HG03064 (cell line): ENCODE data around the gene TPSG1.
"Not testable (repeated sequence)": the region's sequence is repeated elsewhere in the genome, so short reads cannot be mapped to it uniquely, and the experiment has no call there.

Experiments used
- ATAC-seq: cut with Tn5 transposase; IDR thresholded peaks from one replicate; pipeline ENCODE4 v1.9.1; 2021; ENCODE audit warnings: low read depth; ENCODE audit not compliant: unreplicated experiment

TPSG1 gene

DNA sequence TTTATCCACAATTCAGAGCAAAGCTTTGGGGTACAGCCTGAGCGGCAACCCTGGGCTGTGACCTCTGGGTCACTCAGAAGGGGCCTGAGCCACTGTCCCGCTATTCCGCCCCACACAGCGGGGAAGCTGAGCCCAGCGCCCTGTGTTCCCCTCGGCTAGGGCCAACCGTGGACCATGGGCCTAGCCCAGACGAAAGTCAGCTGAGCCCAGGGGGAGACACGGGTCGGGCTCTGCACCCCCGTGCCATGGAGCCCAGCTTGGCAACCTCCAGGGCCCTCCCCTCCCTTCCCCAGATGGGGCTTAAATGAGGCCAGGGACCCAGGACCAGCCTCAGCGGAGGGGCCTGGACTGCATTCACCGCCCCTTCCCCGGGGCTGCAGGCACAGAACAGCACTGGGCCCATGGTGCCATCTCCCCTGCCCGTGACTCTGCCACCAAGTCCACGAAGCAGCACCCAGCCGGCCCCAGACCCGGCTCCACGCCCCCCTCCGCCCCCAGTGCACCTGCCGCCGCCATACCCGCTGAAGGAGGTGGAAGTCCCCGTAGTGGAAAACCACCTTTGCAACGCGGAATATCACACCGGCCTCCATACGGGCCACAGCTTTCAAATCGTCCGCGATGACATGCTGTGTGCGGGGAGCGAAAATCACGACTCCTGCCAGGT lies 32.6 kb upstream of the TPSG1 start:
- no peak for ATAC-seq

DNA sequence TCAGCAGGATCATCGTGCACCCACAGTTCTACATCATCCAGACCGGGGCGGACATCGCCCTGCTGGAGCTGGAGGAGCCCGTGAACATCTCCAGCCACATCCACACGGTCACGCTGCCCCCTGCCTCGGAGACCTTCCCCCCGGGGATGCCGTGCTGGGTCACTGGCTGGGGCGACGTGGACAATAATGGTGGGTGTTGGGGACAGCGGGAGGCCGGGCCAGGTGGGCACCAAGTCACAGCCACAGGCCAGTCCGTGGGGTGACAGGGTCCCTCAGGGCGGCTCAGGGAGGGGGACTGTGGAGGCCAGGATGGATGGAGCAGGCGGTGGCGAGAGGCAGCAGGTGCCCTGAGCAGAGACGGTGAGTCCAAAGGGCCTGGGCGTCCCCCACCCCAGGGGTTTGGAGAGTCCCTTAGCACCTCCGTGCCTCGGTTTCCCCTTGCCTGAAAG lies 31.8 kb upstream of the TPSG1 start:
- ATAC-seq = no peak

GRCh38 chr16:1256296-1256873 lies 31.3 kb upstream of the TPSG1 start:
- not testable (repeated sequence) for ATAC-seq

- ATAC-seq = not testable (repeated sequence)
Observed at GRCh38 chr16:1255276-1256122, 30.4 kb upstream of the TPSG1 start, which contains the start of gene TPSD1. TSS of gene TPSD1 (plus strand) at chr16:1256069. CDS start at chr16:1256281, 212 bp downstream.

DNA sequence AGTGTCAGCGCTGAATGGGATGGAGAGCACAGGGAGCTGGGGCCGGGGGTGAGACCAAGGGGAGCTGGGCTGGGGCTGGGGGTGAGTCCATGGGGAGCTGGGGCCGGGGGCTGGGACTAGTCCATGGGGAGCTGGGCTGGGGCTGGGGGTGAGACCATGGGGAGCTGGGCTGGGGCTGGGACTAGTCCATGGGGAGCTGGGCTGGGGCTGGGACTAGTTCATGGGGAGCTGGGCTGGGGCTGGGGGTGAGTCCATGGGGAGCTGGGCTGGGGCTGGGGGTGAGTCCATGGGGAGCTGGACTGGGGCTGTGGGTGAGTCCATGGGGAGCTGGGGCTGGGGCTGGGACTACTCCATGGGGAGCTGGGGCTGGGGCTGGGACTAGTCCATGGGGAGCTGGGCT lies 29.8 kb upstream of the TPSG1 start:
- ATAC-seq = not testable (repeated sequence)

GRCh38 chr16:1253701-1254364 lies 28.8 kb upstream of the TPSG1 start:
- not testable (repeated sequence) for ATAC-seq

GRCh38 chr16:1249031-1249755 lies 24.1 kb upstream of the TPSG1 start:
- ATAC-seq = not testable (repeated sequence)

GRCh38 chr16:1247903-1248537 lies 23.0 kb upstream of the TPSG1 start:
- not testable (repeated sequence) for ATAC-seq

DNA sequence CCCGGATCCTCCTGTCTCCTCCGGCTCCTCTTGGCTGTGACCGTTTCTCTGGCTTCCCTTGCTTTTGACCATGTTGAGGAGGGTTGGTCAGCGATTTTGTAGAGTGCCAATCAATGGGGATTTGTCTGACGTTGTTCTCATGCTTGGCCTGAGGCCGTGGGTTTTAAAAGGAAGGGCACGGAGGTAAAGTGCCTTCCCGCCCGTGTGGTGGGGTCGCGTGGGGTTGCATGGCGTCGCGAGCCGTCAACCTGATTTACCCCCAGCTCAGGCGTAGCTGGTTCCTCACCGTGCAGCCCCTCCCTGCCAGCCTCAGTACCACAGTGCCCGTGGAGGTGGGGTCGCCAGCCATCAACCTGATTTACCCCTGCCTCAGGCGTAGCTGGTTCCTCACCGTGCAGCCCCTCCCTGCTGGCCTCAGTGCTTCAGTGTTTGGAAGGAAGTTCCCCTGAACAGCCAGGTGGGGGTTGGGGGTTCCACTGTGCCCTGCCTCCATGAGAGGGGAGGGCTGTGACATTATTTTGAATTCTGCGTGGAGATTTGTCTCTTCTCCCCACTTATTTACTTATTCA lies 20.5 kb upstream of the TPSG1 start:
- ATAC-seq = no peak

DNA sequence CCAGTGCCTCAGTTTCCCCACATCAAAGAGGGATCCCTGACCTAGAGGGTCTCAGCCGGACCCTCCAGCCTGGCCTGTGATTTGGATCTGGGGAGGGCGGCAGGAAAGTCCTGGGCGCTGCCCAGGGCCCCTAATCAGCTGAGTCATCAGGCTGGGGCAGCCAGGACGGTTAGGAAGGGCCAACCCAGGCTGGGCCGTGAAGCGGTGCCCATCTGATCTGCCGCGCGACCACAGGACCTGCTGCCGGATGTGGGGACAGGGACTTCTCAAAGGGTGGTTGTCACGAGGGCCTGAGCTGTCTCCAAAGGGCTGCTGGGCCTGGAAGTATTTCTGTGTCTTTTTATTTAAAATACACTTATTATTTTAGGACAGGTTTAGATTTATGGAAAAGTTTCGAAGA lies 19.8 kb upstream of the TPSG1 start:
- ATAC-seq = no peak

DNA sequence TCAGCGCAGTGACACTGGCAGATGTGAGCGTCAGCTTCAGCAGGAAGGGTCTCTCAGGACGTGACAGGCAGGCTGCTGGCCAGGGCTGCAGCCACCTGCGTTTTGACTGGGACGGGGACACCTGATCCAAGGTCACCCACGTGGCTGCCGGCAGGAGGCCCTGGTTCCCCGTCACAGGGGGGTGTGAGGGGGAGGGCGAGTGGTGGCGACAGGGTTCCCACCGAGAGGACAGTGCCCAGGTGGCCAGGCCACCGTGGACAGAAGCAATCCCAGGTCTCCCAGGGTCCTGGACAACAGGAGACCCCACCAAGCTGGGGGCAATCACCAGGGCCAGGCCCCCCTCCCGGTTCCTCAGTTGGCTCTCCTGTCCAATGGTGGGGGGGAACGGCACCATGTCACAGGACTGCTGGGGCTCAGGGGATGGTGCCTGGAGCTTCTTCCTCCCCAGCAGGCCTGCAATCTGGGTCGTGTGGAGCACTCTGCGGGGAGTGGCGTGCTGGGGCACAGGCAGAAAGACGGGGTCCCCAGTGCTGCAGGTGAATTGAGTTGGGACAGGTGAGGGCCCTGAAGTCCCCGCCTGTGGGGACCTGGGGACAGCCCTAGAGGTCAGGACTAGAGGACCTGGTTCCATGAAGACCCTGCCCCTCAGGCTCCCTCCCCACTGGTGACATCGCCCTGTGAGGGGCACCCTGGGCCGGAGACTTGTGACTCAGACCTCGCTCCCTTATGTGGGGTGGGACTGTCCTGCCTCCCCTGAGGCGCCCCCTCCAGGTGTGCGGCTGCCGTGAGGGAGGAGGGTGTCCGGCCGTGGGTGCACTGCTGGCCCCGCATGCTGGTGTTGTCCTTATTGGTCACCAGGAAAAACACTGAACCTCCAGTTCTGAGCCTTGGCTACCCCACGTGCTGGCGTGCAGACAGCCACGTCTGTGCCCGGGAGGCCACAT lies 19.1 kb upstream of the TPSG1 start:
- not testable (repeated sequence) for ATAC-seq

DNA sequence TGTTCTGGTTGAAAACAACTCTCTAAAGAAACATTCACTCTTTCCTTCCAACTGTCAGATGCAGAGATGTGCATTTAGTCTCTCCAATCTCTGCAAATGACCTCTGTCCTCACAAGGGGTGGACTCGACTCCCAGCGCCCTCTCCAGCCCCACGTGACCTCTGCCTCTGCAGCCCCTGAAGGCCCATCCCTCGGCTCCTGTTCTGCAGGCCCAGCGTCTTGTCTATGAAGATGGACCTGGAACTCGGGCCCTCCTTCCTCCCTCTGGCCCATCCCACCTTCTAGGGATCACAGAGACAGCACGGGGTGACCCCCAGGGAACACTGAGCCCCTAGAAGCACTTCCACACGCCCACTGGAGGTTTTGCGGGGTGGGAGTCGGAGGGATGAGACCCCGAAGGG lies 18.3 kb upstream of the TPSG1 start:
- ATAC-seq = not testable (repeated sequence)

- ATAC-seq = not testable (repeated sequence)
Observed at GRCh38 chr16:1241081-1241480, 16.0 kb upstream of the TPSG1 start.

DNA sequence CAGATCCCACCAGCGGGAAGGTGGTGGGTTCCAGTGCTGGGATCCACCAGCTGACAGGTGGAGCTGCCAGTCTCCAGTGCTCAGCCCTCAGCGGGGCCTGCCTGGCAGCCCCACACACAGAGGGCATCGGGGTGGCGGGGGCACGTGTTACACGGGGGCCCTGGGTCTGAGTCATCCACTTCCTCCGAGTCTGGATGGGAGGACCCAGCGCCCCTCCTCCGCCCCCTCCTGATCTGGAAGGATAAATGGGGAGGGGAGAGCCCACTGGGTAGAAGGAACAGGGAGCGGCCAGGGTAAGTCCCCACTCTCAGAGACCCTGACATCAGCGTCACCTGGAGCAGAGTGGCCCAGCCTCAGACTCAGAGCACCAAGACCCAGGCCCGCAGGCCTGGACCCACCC lies 15.4 kb upstream of the TPSG1 start, which contains the start of gene TPSAB1:
Gene TPSAB1, plus strand, starts transcription at position 270 of the 400 bp plus-strand sequence. CDS start 234 bp downstream, outside the sequence.
- ATAC-seq = not testable (repeated sequence)

DNA sequence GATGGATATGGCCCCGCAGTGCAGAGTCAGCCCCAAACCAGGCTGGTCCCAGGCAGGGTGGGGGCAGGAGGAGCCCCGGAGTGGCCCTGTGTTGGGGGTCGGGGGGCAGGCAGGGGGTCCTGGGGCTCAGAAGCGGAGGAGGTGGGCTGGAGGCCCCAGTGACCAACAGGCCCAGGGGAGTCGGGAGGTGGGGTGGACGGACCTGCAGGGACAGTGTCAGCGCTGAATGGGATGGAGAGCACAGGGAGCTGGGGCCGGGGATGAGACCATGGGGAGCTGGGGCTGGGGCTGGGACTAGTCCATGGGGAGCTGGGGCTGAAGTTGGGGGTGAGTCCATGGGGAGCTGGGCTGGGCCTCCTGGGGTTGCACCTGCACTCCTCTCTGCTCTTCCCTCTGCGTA lies 14.5 kb upstream of the TPSG1 start:
- not testable (repeated sequence) for ATAC-seq

- ATAC-seq = not testable (repeated sequence)
Observed at GRCh38 chr16:1238909-1239308, 13.8 kb upstream of the TPSG1 start.

- no peak for ATAC-seq
Observed at GRCh38 chr16:1237990-1238389, 12.9 kb upstream of the TPSG1 start.

- not testable (repeated sequence) for ATAC-seq
Observed at GRCh38 chr16:1236659-1237058, 11.6 kb upstream of the TPSG1 start.
